Activated CD8-positive, alpha-beta memory T cell treated with anti-CD3 and anti-CD28 coated beads for 36 hours (primary cell): ENCODE measurements around the gene VPS54. TPM values are rescaled to one million over a fixed set of nuclear protein-coding genes. Genes with fewer than 3 reads are reported as not detected.
"Not testable (repeated sequence)": the region's sequence is repeated elsewhere in the genome, so short reads cannot be mapped to it uniquely, and the experiment has no call there.

ENCODE experiments used
- CTCF ChIA-PET: fragments of 350-600 bp; sonication (Branson Sonifier 250); formaldehyde crosslinking; loops from one replicate; lab custom pipeline; 2021; ENCODE audit warnings: antibody characterized with exemption; lab: Charles Lee
- POLR2A ChIA-PET: fragments of 350-600 bp; sonication (Branson Sonifier 250); formaldehyde crosslinking; loops from one replicate; lab custom pipeline; 2021; ENCODE audit warnings: antibody characterized with exemption; lab: Charles Lee
- total RNA-seq, 2 experiments: library from RNA; stranded (reverse); gene quantifications; one replicate each; pipeline ENCODE4 v1.2.3, GENCODE V29; 2021

Gene VPS54
- total RNA-seq, 2 experiments from 2014 or later = 11.1 to 11.7 TPM

DNA sequence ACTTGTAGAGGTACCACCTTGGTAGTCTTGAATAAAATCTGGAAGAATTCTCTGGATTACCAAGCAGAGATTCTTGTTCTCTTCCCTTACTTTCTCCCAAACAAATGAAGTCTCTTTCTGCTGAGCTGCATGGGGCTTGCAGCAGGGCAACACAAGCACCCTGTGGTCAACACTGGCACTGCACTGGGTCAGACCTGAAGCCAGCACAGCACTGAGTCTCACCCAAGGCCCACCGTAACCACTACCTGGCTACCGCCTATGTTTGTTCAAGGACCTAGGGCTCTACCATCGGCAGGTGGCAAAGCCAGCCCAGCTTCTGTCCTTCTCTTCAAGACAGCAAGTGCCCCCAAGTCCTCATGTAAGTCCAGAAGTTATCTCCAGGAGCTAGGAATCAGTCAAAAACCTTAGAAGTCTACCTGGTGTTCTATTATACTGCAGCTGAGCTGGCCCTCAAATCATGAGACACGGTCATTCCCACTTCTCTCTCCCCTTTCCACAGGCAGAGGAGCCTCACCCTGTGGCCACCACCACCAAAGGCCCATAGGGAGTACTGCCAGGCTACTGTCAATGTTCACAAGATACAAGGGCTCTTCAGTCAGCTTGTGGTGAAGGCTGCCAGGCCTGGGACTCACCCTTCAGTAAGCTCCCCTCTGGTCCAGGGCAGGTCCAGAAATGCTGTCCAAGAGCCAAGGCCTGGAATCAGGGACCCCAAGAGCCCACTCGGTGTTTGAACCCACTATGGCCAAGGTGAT, 18.4 kb downstream of the VPS54 start:
- CTCF ChIA-PET = no interaction called here
- POLR2A ChIA-PET = interaction anchor here (0.6 kb wide), 1 partner anchor 86 kb away, joined by 5 read pairs; no protein-coding TSS in a partner anchor

- ChIA-PET POLR2A (no interaction called here), CTCF (no interaction called here)
Measured at GRCh38 chr2:63999049-63999448, 20.2 kb downstream of the VPS54 start.

DNA sequence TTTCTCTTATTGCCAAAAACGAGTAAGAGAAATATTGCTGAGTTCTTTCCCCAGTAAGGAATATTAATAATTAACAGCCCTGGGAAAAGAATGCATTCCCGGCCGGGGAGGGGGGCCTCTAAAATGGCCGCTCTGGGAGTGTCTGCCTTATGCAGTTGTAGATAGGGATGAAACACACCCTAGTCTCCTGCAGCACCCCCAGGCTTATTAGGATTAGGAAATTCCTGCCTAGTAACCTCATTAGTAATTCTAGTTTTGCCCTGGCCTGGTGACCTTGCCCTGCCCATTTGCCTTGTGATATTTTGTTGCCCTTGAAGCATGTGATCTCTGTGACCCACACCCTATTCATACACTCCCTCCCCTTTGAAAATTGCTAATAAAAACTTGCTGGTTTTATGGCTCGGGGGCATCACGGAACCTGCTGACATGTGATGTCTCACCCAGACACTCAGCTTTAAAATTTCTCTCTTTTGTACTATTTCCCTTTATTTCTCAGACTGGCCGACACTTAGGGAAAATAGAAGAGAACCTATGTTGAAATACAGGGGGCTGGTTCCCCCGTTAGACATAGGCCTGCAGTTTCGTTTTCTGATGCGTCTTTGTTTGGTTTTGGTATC, 22.5 kb downstream of the VPS54 start:
- CTCF ChIA-PET, POLR2A ChIA-PET: not testable (repeated sequence)

DNA sequence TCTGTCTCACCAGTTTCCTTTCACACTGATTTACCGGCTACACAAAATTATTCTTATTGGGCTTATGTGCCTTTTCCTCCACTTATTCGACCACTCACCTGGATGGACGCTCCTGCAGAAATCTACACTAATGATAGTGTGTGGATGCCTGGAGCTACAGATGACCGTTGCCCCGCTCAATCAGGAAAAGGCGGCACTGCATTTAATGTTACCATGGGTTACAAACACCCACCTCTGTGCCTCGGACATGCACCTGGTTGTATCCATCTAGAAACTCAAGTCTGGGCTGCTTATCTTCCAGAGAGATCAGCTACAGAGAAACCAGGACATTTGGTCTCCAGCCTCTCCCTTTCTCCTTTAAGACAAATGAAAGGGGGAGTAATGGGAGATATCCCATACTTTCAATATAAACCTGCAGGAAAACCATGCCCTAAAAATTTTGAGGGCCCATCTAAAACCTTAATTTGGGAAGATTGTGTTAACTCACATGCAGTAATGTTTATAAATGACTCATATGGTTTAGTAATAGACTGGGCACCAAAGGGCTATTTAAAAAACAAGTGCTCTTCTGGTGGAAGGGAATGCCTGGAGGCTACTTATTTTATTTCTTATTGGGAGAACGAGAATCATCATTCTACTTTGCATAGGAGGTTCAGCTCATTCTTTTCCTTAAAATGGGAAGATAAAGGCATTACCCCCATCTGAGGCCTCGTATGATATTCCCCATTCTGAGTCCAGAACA, 24.7 kb downstream of the VPS54 start:
- CTCF ChIA-PET, POLR2A ChIA-PET: not testable (repeated sequence)

DNA sequence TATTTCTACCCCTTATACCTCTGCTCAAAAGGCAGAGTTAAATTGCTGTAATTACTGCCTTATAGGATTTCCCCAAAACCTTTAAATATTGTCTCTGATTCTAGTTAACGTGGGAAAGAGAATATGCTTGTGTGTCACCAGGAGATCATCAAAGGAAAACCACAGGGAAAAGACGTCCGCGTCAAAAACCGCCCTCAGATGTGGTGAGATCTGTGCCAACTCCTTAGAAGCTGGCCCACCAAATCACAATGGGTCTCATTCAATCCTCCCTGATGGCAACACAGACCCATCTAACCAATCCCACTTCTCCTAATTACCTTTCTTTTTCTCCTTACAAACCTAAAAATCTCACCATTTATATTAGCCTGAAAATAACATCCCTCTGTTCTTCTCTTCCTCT, 25.4 kb downstream of the VPS54 start:
- ChIA-PET POLR2A (no interaction called here), CTCF (no interaction called here)

- POLR2A ChIA-PET, CTCF ChIA-PET: not testable (repeated sequence)
Measured at GRCh38 chr2:63993130-63993584, 26.1 kb downstream of the VPS54 start.

GRCh38 chr2:63992061-63992685, 27.1 kb downstream of the VPS54 start:
- ChIA-PET POLR2A (no interaction called here), CTCF (interaction anchor here (0.6 kb wide), 1 partner anchor 11 kb away, joined by 3 read pairs; no protein-coding TSS in a partner anchor)

DNA sequence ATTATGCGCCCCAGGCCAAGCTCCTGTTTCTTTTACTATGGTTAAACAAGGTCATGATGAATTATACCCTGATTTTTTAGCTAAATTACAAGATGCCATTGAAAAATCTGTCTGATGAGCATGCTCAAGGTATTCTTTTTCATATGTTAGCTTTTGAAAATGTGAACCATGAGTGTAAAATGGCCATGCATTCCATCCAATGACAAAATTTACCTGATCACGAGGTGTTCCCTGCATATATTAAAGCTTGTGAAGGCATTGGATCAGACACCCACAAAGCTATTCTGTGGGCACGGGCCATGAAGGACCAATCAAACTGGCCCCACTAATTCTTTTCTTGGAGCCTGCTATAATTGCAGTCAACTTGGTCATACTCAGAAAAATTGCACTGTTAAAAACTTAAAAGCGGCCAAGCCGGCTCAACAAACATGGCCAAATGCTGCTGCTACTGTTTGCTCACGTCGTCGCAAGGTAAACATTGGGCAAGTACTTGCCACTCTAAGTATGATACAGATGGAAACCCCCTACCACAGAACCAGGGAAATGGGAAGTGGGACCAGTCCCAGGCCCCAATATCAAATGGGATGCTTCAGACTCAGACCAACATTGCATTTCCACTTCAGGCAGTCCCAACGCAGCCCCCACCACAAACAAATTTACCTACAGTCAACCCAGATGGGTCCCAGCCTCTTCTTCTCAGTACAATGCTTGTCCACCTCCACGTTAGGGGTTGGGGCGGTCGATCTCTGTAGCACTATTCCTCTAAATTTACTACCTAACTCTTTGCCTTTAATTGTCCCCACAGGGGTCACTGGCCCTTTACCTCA, 27.8 kb downstream of the VPS54 start:
- CTCF ChIA-PET, POLR2A ChIA-PET: not testable (repeated sequence)

DNA sequence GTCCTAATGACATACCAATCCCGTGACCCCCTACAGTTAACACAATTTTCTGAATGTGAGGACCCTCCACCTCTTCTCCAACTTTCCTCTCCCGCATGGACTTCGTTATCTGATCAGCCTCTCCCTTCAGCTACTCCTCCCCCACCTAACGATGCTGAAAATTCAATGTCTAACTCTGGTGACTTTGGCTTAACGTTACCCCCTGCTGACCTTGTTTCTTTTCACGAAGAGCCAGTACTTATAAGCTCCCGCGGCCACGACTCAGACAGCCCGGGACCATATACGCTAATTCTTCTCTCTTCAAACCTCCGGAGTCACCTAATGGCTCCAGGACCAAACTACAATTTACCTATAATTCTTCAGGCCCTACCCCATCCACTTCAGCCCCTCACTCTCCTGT, 29.2 kb downstream of the VPS54 start:
- ChIA-PET POLR2A (no interaction called here), CTCF (no interaction called here)

GRCh38 chr2:63988842-63989436, 30.3 kb downstream of the VPS54 start:
- CTCF ChIA-PET, POLR2A ChIA-PET: not testable (repeated sequence)

DNA sequence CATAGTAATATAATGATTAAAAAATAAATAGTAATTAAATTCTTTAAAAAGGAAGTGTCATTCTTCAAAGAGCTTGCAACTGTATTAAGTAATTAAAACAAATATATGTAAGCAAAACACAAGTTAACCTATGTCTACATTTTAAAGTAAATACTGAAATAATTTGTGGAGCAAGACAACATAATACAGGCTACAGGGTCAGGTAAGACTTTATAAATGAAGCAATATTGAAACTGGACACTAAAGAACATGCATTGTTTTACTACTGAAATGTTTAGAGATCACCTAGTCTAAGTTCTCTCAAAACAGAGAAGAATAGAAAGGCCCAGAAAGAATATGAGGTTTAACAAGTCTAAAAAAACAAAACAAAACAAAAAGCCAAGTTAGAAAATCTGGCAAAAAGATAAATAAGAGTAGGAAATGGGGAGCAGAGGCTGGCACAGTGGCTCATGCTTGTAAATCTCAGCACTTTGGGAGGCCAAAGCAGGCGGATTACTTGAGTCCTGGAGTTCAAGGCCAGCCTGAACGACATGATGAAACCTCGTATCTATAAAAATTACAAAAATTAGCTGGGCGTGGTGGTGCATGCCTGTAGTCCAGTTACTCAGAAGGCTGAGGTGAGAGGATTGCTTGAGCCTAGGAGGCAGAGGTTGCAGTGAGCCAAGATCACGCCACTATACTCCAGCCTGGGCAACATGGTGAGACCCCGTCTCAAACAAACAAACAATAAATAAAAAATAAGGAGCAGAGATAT, 34.4 kb downstream of the VPS54 start:
- ChIA-PET CTCF (no interaction called here), POLR2A (no interaction called here)

DNA sequence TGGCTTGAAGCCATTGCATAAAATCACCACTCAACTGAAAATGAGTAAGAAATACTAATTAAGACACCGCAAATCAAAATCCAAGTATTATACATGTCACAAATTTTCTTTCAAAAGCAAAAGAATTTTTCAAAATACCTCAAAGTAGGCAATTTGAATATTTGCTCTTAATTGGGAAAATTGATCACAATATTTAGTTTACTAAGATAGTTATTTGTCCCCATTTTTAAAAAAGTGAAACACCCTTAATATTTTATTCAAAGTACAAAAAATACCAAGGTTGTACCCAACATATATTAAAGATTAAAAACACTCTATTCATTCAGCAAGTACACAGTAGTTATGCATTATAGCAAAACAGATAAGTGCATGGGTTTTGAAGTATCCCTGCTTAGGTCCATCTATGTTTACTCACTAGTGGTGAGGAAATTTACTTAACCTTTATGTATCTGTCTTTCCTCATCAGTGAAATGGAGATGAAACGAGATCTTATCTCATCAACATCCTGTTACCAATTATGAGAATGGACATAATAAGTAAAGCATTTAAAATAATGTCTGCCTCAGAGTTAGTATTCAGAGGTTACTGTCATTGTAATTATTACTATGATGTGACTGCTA, 35.1 kb downstream of the VPS54 start:
- CTCF ChIA-PET = no interaction called here
- POLR2A ChIA-PET = no interaction called here

DNA sequence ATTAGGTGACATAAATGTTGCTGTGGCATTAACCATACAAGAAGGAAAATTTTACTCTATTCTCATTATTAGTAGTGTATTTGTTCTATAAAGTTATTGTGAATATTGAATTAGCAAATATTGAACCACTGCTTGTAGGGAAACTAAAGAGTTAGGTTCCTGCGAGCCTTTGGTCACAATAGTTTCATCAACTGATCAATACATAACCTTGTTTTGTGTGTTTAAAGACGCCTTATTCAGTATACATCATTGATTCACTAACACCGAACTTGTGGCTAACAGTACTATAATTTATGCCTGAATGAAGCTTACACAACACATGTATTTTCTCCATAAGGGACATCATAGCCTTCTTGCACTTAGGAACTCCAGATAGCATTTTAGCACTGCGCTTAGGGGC, 36.9 kb downstream of the VPS54 start:
- POLR2A ChIA-PET = no interaction called here
- CTCF ChIA-PET = no interaction called here

DNA sequence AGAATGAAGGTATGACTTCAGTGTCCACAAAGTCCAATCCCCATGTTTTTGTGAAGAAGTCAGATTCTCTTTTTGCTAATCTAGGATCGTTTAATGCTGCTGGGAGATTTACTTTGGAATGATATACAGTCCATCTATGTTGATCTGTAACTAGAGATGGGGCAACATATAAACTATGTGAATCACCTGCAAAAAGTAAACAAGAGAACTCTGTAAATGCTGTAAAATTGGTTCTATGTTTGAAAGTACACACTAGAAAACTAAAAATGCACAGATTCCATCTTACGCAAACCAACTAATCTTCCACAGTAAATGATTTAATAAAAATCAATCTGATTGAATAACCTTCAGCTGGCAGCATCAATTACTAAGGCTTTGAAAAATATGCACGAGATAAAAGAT, 37.5 kb downstream of the VPS54 start:
- POLR2A ChIA-PET = no interaction called here
- CTCF ChIA-PET = no interaction called here

DNA sequence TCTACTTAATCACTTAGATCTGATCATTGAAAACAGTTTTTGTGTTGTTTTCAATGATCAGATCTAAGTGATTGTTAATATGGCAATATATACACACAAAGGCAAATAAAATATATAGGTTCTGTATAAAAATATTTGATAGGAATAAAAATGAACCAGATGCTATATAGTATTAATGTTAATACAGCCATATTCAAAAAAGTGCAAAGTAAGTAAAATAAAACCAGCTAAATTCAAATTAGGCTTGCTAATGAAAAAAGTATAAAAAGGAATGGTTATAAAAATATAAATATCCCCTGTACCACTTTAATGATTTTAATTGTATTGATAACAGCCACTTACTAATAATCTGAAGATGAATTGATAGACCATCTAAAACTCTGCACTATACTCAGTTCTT, 38.4 kb downstream of the VPS54 start:
- ChIA-PET POLR2A (no interaction called here), CTCF (no interaction called here)

DNA sequence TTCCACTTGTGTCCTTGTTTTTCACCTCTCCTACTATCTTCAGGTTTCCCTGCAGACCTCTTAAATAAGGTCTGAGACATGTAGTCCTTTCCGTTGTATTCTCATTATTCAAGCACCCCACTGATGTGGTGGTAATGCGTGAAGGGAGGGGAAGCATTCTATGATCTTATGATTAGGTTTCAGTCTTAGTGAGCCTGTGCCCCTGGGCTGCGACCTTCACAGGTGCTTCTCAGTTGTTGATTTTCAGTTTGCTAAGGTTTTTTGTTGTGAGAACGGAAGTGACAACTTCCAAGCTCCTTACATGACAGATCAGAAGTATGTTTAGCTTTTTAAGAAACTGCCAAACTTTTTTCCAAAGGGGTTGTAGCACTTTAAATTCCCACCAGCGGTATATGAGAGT, 41.3 kb downstream of the VPS54 start:
- POLR2A ChIA-PET = no interaction called here

DNA sequence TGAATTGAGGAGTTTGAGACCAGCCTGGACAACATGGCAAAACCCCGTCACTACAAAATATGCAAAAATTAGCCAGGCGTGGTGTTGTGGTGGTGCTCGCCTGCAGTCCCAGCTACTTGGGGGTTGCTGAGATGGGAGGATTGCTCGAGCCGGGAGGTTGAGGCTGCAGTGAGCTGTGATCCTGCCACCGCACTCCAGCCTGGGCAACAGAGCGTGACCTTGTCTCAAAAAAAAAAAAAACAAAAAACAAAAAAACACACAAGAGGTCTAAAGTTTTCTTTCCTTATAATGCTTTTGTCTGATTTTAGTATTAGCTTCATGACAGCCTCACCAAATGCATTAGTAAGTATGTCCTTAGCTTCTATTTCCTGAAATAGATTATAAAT, 43.1 kb downstream of the VPS54 start:
- ChIA-PET CTCF (interaction anchor here (1.4 kb wide), 1 partner anchor 42 kb away, joined by 3 read pairs; no protein-coding TSS in a partner anchor), POLR2A (no interaction called here)

More for the DNA sequence above, 41.3 kb downstream of the VPS54 start:
- CTCF ChIA-PET = no interaction called here
